ENCODE data around the gene TAF11L12.
"Not testable (repeated sequence)": the region's sequence is repeated elsewhere in the genome, so short reads cannot be mapped to it uniquely, and the experiment has no call there.

The TAF11L12 gene
- total RNA-seq: 0 reads per million in 3 donors

DNA sequence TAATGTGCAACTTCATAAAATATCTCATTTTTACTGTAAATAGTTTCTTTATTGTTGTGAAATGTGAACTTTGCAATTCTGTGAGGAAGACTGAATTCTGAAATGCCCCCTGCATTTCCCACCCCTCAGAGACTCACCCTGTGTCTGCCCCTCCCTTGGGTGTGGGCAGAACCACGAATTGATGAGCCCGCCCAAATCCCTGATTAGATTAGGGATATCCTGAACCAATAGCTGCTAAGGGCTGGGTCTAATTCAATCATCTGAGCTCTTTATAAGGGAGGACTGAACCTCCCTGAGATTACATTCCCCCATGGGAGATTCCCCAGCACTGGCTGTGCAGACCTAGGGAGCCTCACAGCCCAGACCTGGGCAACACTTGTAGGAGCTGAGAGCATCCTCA lies at the start of gene TAF11L12:
Gene TAF11L12, plus strand, starts transcription at position 301 of the 400 bp plus-strand sequence.
- H3K27me3 ChIP-seq (replicated peaks; ENCODE audit: control insufficient read depth, insufficient read depth, low read length, poor library complexity, severe bottlenecking); H3K36me3 ChIP-seq (ENCODE audit: control insufficient read depth, insufficient read depth, low read length); DNase-seq; H3K4me1 ChIP-seq (ENCODE audit: control insufficient read depth, insufficient read depth, low read length, poor library complexity, severe bottlenecking); H3K9me3 ChIP-seq (ENCODE audit: control insufficient read depth, low read length); H3K27ac ChIP-seq (ENCODE audit: insufficient read depth, low read length, poor library complexity, severe bottlenecking); H3K4me3 ChIP-seq (ENCODE audit: insufficient read depth, low read depth, low read length, poor library complexity, severe bottlenecking): not testable (repeated sequence)

DNA sequence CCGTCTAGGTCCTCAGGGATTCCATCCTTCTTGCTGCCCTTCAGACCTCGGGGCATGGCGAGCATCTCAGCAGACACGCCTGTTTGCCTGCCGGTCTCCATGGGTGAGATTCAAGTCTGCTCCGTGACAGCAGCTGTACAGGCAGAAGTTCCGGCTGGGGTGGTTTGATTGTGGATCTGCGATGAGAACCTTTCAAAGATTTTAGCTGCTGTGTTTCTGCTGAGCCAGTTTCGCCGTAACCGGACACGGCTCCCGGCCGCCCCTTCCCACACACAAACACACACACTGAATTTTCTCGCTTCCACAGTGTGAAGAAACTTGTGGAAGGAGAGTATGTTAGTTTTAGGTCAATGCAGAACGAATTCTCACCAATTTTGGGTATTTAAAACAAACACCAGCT lies 24.5 kb upstream of the TAF11L12 start, which contains the start of gene TAF11L7:
Gene TAF11L7, minus strand, starts transcription at position 101 of the 400 bp plus-strand sequence.
- DNase-seq; H3K9me3 ChIP-seq (ENCODE audit: control insufficient read depth, low read length); H3K4me1 ChIP-seq (ENCODE audit: control insufficient read depth, insufficient read depth, low read length, poor library complexity, severe bottlenecking); H3K36me3 ChIP-seq (ENCODE audit: control insufficient read depth, insufficient read depth, low read length); H3K4me3 ChIP-seq (ENCODE audit: insufficient read depth, low read depth, low read length, poor library complexity, severe bottlenecking); H3K27me3 ChIP-seq (replicated peaks; ENCODE audit: control insufficient read depth, insufficient read depth, low read length, poor library complexity, severe bottlenecking); H3K27ac ChIP-seq (ENCODE audit: insufficient read depth, low read length, poor library complexity, severe bottlenecking): not testable (repeated sequence)

DNA sequence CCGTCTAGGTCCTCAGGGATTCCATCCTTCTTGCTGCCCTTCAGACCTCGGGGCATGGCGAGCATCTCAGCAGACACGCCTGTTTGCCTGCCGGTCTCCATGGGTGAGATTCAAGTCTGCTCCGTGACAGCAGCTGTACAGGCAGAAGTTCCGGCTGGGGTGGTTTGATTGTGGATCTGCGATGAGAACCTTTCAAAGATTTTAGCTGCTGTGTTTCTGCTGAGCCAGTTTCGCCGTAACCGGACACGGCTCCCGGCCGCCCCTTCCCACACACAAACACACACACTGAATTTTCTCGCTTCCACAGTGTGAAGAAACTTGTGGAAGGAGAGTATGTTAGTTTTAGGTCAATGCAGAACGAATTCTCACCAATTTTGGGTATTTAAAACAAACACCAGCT lies 19.3 kb upstream of the TAF11L12 start, which contains the start of gene TAF11L8:
Gene TAF11L8, minus strand, starts transcription at position 101 of the 400 bp plus-strand sequence.
- H3K27me3 ChIP-seq (replicated peaks; ENCODE audit: control insufficient read depth, insufficient read depth, low read length, poor library complexity, severe bottlenecking); H3K4me1 ChIP-seq (ENCODE audit: control insufficient read depth, insufficient read depth, low read length, poor library complexity, severe bottlenecking); H3K4me3 ChIP-seq (ENCODE audit: insufficient read depth, low read depth, low read length, poor library complexity, severe bottlenecking); H3K27ac ChIP-seq (ENCODE audit: insufficient read depth, low read length, poor library complexity, severe bottlenecking); H3K36me3 ChIP-seq (ENCODE audit: control insufficient read depth, insufficient read depth, low read length); DNase-seq; H3K9me3 ChIP-seq (ENCODE audit: control insufficient read depth, low read length): not testable (repeated sequence)

DNA sequence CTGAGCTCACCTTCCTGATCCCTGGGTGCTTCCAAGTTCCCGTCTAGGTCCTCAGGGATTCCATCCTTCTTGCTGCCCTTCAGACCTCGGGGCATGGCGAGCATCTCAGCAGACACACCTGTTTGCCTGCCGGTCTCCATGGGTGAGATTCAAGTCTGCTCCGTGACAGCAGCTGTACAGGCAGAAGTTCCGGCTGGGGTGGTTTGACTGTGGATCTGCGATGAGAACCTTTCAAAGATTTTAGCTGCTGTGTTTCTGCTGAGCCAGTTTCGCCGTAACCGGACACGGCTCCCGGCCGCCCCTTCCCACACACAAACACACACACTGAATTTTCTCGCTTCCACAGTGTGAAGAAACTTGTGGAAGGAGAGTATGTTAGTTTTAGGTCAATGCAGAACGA lies 15.9 kb upstream of the TAF11L12 start, which contains the start of gene TAF11L9:
Gene TAF11L9, minus strand, starts transcription at position 140 of the 400 bp plus-strand sequence.
- not testable (repeated sequence) for H3K9me3 ChIP-seq (ENCODE audit: control insufficient read depth, low read length); H3K4me1 ChIP-seq (ENCODE audit: control insufficient read depth, insufficient read depth, low read length, poor library complexity, severe bottlenecking); H3K36me3 ChIP-seq (ENCODE audit: control insufficient read depth, insufficient read depth, low read length); H3K27me3 ChIP-seq (replicated peaks; ENCODE audit: control insufficient read depth, insufficient read depth, low read length, poor library complexity, severe bottlenecking); DNase-seq; H3K27ac ChIP-seq (ENCODE audit: insufficient read depth, low read length, poor library complexity, severe bottlenecking); H3K4me3 ChIP-seq (ENCODE audit: insufficient read depth, low read depth, low read length, poor library complexity, severe bottlenecking)

DNA sequence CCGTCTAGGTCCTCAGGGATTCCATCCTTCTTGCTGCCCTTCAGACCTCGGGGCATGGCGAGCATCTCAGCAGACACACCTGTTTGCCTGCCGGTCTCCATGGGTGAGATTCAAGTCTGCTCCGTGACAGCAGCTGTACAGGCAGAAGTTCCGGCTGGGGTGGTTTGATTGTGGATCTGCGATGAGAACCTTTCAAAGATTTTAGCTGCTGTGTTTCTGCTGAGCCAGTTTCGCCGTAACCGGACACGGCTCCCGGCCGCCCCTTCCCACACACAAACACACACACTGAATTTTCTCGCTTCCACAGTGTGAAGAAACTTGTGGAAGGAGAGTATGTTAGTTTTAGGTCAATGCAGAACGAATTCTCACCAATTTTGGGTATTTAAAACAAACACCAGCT lies 12.5 kb upstream of the TAF11L12 start, which contains the start of gene TAF11L10:
Gene TAF11L10, minus strand, starts transcription at position 101 of the 400 bp plus-strand sequence.
- not testable (repeated sequence) for H3K27ac ChIP-seq (ENCODE audit: insufficient read depth, low read length, poor library complexity, severe bottlenecking); H3K27me3 ChIP-seq (replicated peaks; ENCODE audit: control insufficient read depth, insufficient read depth, low read length, poor library complexity, severe bottlenecking); H3K4me3 ChIP-seq (ENCODE audit: insufficient read depth, low read depth, low read length, poor library complexity, severe bottlenecking); H3K4me1 ChIP-seq (ENCODE audit: control insufficient read depth, insufficient read depth, low read length, poor library complexity, severe bottlenecking); H3K36me3 ChIP-seq (ENCODE audit: control insufficient read depth, insufficient read depth, low read length); H3K9me3 ChIP-seq (ENCODE audit: control insufficient read depth, low read length); DNase-seq

DNA sequence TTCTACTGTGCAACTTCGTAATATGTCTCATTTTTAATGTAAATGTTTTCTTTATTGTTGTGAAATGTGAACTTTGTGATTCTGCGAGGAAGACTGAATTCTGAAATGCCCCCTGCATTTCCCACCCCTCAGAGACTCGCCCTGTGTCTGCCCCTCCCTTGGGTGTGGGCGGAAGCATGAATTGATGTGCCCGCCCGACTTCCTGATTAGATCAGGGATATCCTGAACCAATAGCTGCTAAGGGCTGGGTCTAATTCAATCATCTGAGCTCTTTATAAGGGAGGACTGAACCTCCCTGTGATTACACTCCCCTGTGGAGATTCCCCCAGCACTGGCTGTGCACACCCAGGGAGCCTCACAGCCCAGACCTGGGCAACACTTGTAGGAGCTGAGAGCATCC lies 6.3 kb upstream of the TAF11L12 start, which contains the start of gene TAF11L11:
Gene TAF11L11, plus strand, starts transcription at position 304 of the 400 bp plus-strand sequence.
- H3K4me1 ChIP-seq (ENCODE audit: control insufficient read depth, insufficient read depth, low read length, poor library complexity, severe bottlenecking); H3K9me3 ChIP-seq (ENCODE audit: control insufficient read depth, low read length); H3K27ac ChIP-seq (ENCODE audit: insufficient read depth, low read length, poor library complexity, severe bottlenecking); DNase-seq; H3K4me3 ChIP-seq (ENCODE audit: insufficient read depth, low read depth, low read length, poor library complexity, severe bottlenecking); H3K36me3 ChIP-seq (ENCODE audit: control insufficient read depth, insufficient read depth, low read length); H3K27me3 ChIP-seq (replicated peaks; ENCODE audit: control insufficient read depth, insufficient read depth, low read length, poor library complexity, severe bottlenecking): not testable (repeated sequence)

DNA sequence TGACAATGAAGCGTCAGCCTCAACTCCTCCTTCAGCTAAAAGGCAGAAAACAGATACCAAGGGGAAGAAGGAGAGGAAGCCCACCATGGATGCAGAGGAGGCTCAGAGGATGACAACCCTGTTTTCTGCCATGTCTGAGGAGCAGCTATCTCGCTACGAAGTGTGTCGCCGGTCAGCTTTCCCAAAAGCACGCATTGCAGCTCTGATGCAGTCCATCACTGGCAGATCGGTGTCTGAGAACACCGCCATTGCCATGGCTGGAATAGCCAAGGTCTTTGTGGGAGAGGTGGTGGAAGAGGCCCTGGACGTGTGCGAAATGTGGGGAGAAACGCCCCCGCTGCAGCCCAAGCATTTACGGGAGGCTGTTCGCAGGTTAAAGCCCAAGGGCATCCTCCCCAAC lies 5.2 kb upstream of the TAF11L12 start:
- Histone ChIP-seq H3K9me3 (ENCODE audit: control insufficient read depth, low read length) (no peaks in the 10 kb centered on the region), H3K4me3 (ENCODE audit: insufficient read depth, low read depth, low read length, poor library complexity, severe bottlenecking) (no peak overlapping the region), H3K27ac (ENCODE audit: insufficient read depth, low read length, poor library complexity, severe bottlenecking) (no peak overlapping the region), H3K4me1 (ENCODE audit: control insufficient read depth, insufficient read depth, low read length, poor library complexity, severe bottlenecking) (no peaks in the 10 kb centered on the region), H3K36me3 (ENCODE audit: control insufficient read depth, insufficient read depth, low read length) (no peaks in the 10 kb centered on the region), H3K27me3 (replicated peaks; ENCODE audit: control insufficient read depth, insufficient read depth, low read length, poor library complexity, severe bottlenecking) (no peaks in the 10 kb centered on the region)
- no peak for DNase-seq

DNA sequence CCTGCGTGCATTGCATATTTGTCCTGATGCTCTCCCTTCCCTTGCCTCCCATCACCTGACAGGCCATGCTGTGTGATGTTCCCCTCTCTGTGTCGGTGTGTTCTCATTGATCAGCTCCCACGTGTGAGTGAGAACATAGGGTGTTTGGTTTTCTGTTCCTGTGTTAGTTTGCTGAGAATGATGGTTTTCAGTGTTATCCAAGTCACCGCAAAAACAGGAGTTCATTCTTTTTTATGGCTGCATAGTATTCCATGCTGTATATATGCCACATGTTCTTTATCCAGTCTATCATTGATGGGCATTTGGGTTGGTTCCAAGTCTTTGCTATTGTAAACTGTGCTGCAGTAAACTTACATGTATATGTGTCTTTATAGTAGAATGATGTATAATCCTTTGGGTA lies 2.7 kb upstream of the TAF11L12 start:
- H3K27ac ChIP-seq (ENCODE audit: insufficient read depth, low read length, poor library complexity, severe bottlenecking); H3K4me1 ChIP-seq (ENCODE audit: control insufficient read depth, insufficient read depth, low read length, poor library complexity, severe bottlenecking); H3K36me3 ChIP-seq (ENCODE audit: control insufficient read depth, insufficient read depth, low read length); H3K9me3 ChIP-seq (ENCODE audit: control insufficient read depth, low read length); DNase-seq; H3K4me3 ChIP-seq (ENCODE audit: insufficient read depth, low read depth, low read length, poor library complexity, severe bottlenecking); H3K27me3 ChIP-seq (replicated peaks; ENCODE audit: control insufficient read depth, insufficient read depth, low read length, poor library complexity, severe bottlenecking): not testable (repeated sequence)

DNA sequence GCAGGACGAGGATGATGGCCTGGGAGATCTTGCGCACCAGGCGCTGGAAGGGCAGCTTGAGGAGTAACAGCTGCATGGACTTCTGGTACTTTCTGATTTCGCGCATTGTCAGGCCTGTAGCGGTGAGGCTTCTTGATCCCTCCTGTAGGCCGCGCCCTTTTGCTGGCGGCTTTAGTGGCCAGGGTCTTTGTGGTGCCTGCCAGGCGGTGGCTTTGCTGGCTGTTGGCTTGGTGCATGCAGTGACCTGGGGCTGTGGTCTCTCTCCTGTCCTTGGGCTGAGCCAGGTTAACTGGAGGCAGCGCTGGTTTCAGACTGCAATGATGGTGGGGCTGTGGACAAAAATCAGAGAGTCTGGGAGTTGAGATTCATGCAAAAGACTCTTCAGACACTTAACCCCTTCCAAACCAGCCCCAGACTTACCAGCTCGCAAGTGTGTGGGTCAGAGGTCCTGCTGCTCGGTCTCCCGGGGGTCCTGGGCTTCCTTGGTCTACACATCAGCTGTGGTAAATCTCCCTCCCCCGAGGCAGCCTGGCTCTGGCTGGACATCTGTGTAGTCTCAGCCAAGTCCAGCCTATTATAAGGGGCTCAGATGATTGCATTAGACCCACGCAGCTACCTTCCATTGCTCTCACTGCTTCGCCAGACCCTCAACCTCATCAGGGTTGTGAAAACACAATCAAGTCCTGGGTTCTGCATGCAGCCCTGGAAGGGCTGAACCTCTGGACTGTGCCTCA lies 4.8 kb downstream of the TAF11L12 start:
- Histone ChIP-seq H3K36me3 (ENCODE audit: control insufficient read depth, insufficient read depth, low read length) (no peaks in the 10 kb centered on the region), H3K27me3 (replicated peaks; ENCODE audit: control insufficient read depth, insufficient read depth, low read length, poor library complexity, severe bottlenecking) (no peaks in the 10 kb centered on the region), H3K27ac (ENCODE audit: insufficient read depth, low read length, poor library complexity, severe bottlenecking) (no peak overlapping the region), H3K4me1 (ENCODE audit: control insufficient read depth, insufficient read depth, low read length, poor library complexity, severe bottlenecking) (no peaks in the 10 kb centered on the region), H3K4me3 (ENCODE audit: insufficient read depth, low read depth, low read length, poor library complexity, severe bottlenecking) (no peak overlapping the region), H3K9me3 (ENCODE audit: control insufficient read depth, low read length) (no peaks in the 10 kb centered on the region)
- DNase-seq: no peak

DNA sequence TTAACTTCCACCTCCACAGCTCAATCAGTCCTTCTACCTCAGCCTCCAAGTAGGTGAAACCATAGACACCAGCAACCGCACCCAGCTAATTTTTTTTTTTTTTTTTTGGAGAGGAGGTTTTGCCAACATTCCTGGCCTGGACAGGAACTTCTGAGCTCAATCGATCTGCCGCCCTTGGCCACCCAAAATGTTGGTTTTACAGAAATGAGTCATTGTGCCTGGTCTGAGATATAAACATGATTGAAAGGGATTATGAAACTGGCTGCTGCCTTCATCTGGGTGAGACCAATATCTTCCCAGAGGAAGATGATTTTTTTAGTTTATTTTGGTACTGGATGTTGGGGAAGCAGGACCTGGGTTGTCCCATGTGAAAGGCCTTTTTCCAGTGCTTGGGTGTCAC lies 9.2 kb downstream of the TAF11L12 start:
- Histone ChIP-seq H3K4me3 (ENCODE audit: insufficient read depth, low read depth, low read length, poor library complexity, severe bottlenecking) (no peak overlapping the region), H3K4me1 (ENCODE audit: control insufficient read depth, insufficient read depth, low read length, poor library complexity, severe bottlenecking) (no peaks in the 10 kb centered on the region), H3K36me3 (ENCODE audit: control insufficient read depth, insufficient read depth, low read length) (no peaks in the 10 kb centered on the region), H3K27ac (ENCODE audit: insufficient read depth, low read length, poor library complexity, severe bottlenecking) (no peak overlapping the region), H3K9me3 (ENCODE audit: control insufficient read depth, low read length) (no peaks in the 10 kb centered on the region), H3K27me3 (replicated peaks; ENCODE audit: control insufficient read depth, insufficient read depth, low read length, poor library complexity, severe bottlenecking) (no peaks in the 10 kb centered on the region)
- DNase-seq: no peak

Measured in effector memory CD4-positive, alpha-beta T cell (primary cell).